Loucy (cell line): ENCODE data around the gene TRPV2.
A peak's percentile ranks its signal among the peaks of the same experiment; 100 is the strongest.

ENCODE experiments used
- H2AFZ ChIP-seq: fragments of 200-600 bp; sonication (generic); 2 replicates; pipeline ENCODE4 v1.6.0; 2016; ENCODE audit warnings: antibody characterized with exemption, mild to moderate bottlenecking, low read length, moderate library complexity
- H3F3A ChIP-seq: fragments of 200-600 bp; 2 replicates; pipeline ENCODE4 v1.6.0; 2016; ENCODE audit warnings: antibody characterized with exemption, low read depth, mild to moderate bottlenecking
- H3K27me3 ChIP-seq: fragments of 200-600 bp; sonication (generic); 2 replicates; pipeline ENCODE4 v1.6.1; 2014; ENCODE audit warnings: low read length, mild to moderate bottlenecking; ENCODE audit not compliant: insufficient read depth, poor library complexity, severe bottlenecking
- H3K36me3 ChIP-seq: fragments of 200-600 bp; sonication (generic); 2 replicates; pipeline ENCODE4 v1.6.1; 2016; ENCODE audit warnings: low read length; ENCODE audit not compliant: insufficient read depth
- H3K4me1 ChIP-seq: fragments of 200-600 bp; sonication (generic); 2 replicates; pipeline ENCODE4 v1.5.1; 2014; ENCODE audit warnings: low read length, mild to moderate bottlenecking; ENCODE audit not compliant: insufficient read depth, poor library complexity, severe bottlenecking
- H3K4me2 ChIP-seq: fragments of 200-600 bp; sonication (generic); 2 replicates; pipeline ENCODE4 v1.6.0; 2014; ENCODE audit warnings: antibody characterized with exemption, low read length, low read depth, mild to moderate bottlenecking; ENCODE audit not compliant: poor library complexity, severe bottlenecking
- H3K4me3 ChIP-seq: fragments of 200-600 bp; sonication (generic); 2 replicates; pipeline ENCODE4 v1.5.1; 2014; ENCODE audit warnings: low read length, mild to moderate bottlenecking, mixed read lengths; ENCODE audit not compliant: poor library complexity, severe bottlenecking
- H3K79me2 ChIP-seq: fragments of 200-600 bp; sonication (generic); 2 replicates; pipeline ENCODE4 v1.6.1; 2014; ENCODE audit warnings: low read length; ENCODE audit not compliant: insufficient read depth
- H3K9ac ChIP-seq: fragments of 200-600 bp; sonication (generic); 2 replicates; pipeline ENCODE4 v1.6.0; 2014; ENCODE audit warnings: mild to moderate bottlenecking, low read depth, low read length, moderate library complexity; ENCODE audit not compliant: poor library complexity, severe bottlenecking
- H3K9me2 ChIP-seq: fragments of 200-600 bp; sonication (generic); replicated peaks from 2 replicates; pipeline ENCODE4 v1.6.1; 2016; ENCODE audit warnings: low read depth, low read length, mixed read lengths
- H3K9me3 ChIP-seq: fragments of 200-600 bp; sonication (generic); 2 replicates; pipeline ENCODE4 v1.6.1; 2014; ENCODE audit warnings: mild to moderate bottlenecking, antibody characterized with exemption, low read length, low read depth; ENCODE audit not compliant: insufficient read depth
- H4K20me1 ChIP-seq: fragments of 200-600 bp; sonication (generic); 2 replicates; pipeline ENCODE4 v1.6.0; 2014; ENCODE audit warnings: antibody characterized with exemption, low read length, mild to moderate bottlenecking; ENCODE audit not compliant: insufficient read depth, poor library complexity, severe bottlenecking
- EZH2phosphoT487 ChIP-seq: fragments of 200-600 bp; IDR thresholded peaks from 2 replicates; pipeline ENCODE4 v1.6.1; 2018; ENCODE audit warnings: antibody characterized with exemption, mild to moderate bottlenecking, moderate library complexity, borderline replicate concordance
- TF ChIP-seq, protein P1 (sequence below): fragments of 200-600 bp; sonication (generic); conservative IDR thresholded peaks from 2 replicates; pipeline ENCODE4 v1.5.1; 2014; ENCODE audit warnings: mild to moderate bottlenecking, antibody characterized with exemption, low read length

The TRPV2 gene

DNA sequence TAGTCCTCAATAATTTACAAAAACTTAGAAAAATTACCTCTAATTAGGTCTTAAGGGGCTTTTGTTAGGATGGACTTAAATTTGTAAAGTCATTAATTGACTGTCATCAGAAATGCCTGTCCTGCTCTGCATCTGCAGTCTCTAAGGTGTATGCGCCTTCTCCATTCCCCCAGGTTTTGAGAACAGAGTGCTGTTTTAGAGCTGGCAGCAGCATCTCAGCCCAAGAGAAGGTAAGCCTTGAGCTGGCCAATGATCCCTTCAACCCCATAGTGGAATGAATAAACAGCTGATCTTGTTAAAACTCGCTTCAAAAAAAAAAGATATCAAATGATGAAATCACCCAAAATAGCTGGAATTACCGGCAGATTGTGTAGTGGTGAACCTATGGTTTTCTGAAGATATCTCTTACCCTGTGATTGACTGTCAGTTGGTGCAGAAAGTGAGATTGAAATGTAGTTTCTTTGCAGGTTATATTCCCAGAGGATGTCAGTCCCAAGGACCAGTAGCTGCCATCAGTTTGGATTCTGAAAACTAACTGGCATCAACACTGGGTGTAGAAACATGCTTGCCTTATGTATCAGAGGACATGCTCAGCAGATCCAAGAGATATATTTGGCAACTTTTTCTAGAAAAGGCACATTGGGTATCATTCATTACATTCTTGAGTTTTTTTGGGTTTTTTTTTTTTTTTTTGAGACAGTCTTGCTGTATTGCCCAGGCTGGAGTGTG is 25.7 kb downstream of the TRPV2 start:
- H3K4me2 ChIP-seq: peak overlapping the region; percentile 99
- H3K79me2 ChIP-seq: peaks cover 67% of the 10 kb centered on the region
- H3F3A ChIP-seq: no peaks in the 10 kb centered on the region
- TF ChIP-seq, protein P1, sequence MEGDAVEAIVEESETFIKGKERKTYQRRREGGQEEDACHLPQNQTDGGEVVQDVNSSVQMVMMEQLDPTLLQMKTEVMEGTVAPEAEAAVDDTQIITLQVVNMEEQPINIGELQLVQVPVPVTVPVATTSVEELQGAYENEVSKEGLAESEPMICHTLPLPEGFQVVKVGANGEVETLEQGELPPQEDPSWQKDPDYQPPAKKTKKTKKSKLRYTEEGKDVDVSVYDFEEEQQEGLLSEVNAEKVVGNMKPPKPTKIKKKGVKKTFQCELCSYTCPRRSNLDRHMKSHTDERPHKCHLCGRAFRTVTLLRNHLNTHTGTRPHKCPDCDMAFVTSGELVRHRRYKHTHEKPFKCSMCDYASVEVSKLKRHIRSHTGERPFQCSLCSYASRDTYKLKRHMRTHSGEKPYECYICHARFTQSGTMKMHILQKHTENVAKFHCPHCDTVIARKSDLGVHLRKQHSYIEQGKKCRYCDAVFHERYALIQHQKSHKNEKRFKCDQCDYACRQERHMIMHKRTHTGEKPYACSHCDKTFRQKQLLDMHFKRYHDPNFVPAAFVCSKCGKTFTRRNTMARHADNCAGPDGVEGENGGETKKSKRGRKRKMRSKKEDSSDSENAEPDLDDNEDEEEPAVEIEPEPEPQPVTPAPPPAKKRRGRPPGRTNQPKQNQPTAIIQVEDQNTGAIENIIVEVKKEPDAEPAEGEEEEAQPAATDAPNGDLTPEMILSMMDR: no peak
- no peak for TF ChIP-seq EZH2phosphoT487
- H3K9ac ChIP-seq: peak overlapping the region; percentile 99
- no peaks in the 10 kb centered on the region for H3K9me2 ChIP-seq
- no peaks in the 10 kb centered on the region for H3K9me3 ChIP-seq
- peak overlapping the region; percentile 83 for H3K4me3 ChIP-seq
- H3K27me3 ChIP-seq: peaks cover 5% of the 10 kb centered on the region
- peaks cover 31% of the 10 kb centered on the region for H3K4me1 ChIP-seq
- H2AFZ ChIP-seq: no peak overlapping the region
- H3K36me3 ChIP-seq: peaks cover 44% of the 10 kb centered on the region
- peaks cover 56% of the 10 kb centered on the region for H4K20me1 ChIP-seq

DNA sequence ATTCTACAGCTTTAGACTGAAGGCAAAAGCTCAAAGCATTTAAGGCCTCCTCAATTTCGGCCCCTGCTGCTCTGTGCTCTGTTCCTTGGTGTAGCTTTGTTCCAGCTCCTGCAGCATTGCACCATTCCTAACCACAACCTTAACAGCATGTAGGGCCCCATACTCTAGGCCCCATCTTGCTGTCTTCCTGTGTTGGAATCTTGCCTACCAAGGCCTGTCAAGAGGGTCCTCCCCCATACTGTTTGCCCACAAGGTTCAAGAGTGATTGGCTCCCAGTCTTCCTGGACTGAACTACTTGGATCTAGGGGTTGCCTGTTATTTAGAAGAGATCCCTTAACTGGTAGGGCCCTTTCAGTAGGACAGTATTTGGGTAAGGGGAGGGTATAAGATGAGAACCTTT is 26.8 kb downstream of the TRPV2 start:
- peaks cover 36% of the 10 kb centered on the region for H3K4me1 ChIP-seq
- no peaks in the 10 kb centered on the region for H3K9me2 ChIP-seq
- peak overlapping the region; percentile 99 for H3K4me2 ChIP-seq
- H3K9me3 ChIP-seq: no peaks in the 10 kb centered on the region
- peaks cover 51% of the 10 kb centered on the region for H3K36me3 ChIP-seq
- H3K79me2 ChIP-seq: peaks cover 76% of the 10 kb centered on the region
- H2AFZ ChIP-seq: no peak overlapping the region
- peak overlapping the region; percentile 83 for H3K4me3 ChIP-seq
- no peaks in the 10 kb centered on the region for H3F3A ChIP-seq
- peak overlapping the region; percentile 99 for H3K9ac ChIP-seq
- TF ChIP-seq, protein P1: no peak
- no peak for TF ChIP-seq EZH2phosphoT487
- H3K27me3 ChIP-seq: peaks cover 5% of the 10 kb centered on the region
- H4K20me1 ChIP-seq: peaks cover 63% of the 10 kb centered on the region

DNA sequence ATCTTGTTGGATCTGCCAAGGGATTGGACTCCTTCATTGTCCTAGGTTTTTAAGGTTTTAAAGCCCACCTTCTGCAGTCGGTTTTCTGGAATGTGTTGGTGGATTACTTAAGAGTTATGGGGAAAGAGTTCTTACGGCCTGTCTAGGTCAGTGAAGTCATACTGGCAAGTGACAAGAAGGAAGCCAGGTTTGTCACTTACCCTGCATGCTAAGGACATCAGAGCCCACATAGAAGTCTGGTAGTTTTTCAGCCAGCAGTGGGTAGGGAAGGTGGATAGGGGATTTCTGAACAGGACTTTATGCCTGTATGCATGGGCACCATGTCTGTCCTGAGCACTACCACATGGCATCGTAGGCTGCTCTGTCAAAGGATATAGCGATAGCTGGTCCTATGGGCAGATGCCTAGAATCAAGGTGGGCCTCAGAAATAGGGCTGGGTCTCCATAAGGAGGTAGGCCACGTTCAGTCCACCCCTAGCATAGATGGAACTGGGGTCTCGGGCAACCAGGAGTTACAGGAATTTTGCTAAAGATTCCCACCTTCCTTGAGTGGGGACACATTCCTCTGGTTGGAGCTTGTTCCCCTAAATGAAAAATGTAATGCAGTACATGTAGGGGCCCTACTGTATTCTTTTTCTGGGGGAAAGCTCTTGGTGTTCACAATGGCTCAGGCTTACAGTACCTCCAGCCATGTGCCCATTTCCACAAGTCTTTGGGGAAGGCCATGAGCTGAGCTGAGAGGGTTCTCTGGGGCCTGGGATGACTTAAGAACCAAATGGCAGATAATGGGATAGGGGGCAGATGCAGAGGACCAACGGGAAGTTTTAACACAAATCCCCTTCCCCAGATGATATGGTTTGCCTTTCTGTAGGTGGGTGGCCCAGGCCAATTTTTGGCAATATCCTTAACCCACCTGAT is 27.5 kb downstream of the TRPV2 start:
- Histone ChIP-seq H3K79me2 (peaks cover 80% of the 10 kb centered on the region), H3K4me1 (peaks cover 36% of the 10 kb centered on the region), H3K9ac (peak overlapping the region; percentile 99), H3K4me2 (peak overlapping the region; percentile 99), H3K9me2 (no peaks in the 10 kb centered on the region), H3K27me3 (peaks cover 5% of the 10 kb centered on the region), H3F3A (no peaks in the 10 kb centered on the region), H3K4me3 (peak overlapping the region; percentile 83), H4K20me1 (peaks cover 63% of the 10 kb centered on the region), H2AFZ (no peak overlapping the region), H3K9me3 (no peaks in the 10 kb centered on the region), H3K36me3 (peaks cover 56% of the 10 kb centered on the region)
- TF ChIP-seq, protein P1: no peak
- TF ChIP-seq EZH2phosphoT487: no peak
